IPS DF 19.7 (cell line): ENCODE data around the gene RRN3.
A peak's percentile ranks its signal among the peaks of the same experiment; 100 is the strongest.
"Not testable (repeated sequence)": the region's sequence is repeated elsewhere in the genome, so short reads cannot be mapped to it uniquely, and the experiment has no call there.

Source experiments
- DNase-seq: peaks from one replicate; pipeline ENCODE4 v3.0.0-alpha.2; 2013; ENCODE audit warnings: low read depth, low spot score

The RRN3 gene, protein sequence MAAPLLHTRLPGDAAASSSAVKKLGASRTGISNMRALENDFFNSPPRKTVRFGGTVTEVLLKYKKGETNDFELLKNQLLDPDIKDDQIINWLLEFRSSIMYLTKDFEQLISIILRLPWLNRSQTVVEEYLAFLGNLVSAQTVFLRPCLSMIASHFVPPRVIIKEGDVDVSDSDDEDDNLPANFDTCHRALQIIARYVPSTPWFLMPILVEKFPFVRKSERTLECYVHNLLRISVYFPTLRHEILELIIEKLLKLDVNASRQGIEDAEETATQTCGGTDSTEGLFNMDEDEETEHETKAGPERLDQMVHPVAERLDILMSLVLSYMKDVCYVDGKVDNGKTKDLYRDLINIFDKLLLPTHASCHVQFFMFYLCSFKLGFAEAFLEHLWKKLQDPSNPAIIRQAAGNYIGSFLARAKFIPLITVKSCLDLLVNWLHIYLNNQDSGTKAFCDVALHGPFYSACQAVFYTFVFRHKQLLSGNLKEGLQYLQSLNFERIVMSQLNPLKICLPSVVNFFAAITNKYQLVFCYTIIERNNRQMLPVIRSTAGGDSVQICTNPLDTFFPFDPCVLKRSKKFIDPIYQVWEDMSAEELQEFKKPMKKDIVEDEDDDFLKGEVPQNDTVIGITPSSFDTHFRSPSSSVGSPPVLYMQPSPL

DNA sequence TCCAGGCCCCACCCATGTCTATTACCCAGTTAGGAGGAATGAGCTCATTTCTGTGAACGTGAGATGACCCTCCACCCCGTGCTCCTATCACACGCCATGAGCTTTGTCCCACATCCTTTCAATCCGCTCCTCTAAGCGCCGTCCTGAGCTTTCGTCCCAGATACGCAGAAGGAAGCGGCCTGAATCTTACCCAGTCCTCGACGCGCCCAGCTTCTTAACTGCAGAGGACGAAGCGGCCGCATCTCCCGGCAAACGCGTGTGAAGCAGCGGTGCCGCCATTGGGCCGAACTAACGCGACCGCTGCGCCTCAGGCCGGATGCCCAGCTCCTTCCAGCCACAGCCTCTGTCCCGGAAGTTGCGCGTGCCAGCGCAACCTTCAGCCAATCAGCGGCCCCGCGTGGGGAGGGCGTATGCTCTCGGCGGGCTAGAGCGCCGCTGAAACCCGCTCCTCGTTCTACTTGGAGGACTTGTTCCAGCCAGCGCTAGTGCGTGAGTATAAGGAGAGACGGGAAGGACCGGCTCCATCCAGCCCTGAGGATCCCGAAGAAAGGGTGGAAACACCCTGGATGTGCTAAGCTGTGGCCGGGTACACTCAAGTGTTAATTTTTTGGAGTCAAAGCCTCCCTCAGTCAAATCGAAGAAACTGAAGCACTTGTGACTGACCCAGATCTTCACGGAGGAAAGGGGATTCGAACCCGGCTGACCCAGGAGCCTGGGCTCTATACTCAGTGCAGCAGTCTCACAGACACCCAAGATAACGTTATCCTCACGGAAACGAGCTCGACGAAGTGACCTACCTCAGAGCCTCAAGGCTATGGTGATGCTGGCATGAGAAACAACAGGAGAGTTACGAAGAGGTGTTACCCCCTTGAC is at the start of gene RRN3:
TSS of gene RRN3 (minus strand) at position 318 of the 873 bp plus-strand sequence. CDS start at position 279, 39 bp downstream.
- DNase-seq: peak; percentile 77

GRCh38 chr16:15143601-15144091 is 49.6 kb upstream of the RRN3 start:
- not testable (repeated sequence) for DNase-seq

DNA sequence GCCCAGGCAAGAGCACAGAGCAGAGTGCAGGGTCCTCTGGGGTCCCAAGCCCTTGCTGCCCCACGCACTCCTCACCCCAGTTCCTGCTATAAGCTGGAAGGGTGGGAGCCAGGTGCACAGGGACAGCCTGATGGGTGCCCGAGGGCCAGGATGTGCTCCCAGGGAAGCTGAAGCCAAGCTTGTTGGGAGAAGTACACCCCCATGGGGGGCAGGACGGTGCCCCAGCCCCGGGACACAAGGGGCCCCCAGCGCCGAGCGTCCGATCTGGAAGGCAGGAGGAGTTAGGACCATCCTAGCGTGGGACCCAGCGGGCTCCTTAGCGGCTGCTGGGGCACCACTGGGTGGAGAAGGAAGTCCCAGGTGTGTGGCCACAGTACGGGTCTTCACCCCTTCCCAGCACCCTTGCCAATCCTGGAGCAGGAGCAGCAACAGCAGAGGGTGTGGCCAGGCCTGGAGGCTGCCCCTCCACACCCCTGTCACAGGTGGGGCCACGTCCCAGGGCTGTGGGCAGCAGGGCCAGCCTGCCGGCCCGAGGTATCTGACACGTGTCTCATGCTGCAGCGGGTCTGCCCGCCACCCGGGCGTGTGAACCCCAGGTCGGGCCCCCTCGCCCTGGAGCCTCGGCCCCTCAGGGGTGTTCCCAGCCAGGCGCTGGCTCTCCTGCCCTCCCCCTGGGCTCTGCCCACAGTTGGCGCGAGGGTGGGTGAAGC is 49.0 kb upstream of the RRN3 start:
- DNase-seq: not testable (repeated sequence)

DNA sequence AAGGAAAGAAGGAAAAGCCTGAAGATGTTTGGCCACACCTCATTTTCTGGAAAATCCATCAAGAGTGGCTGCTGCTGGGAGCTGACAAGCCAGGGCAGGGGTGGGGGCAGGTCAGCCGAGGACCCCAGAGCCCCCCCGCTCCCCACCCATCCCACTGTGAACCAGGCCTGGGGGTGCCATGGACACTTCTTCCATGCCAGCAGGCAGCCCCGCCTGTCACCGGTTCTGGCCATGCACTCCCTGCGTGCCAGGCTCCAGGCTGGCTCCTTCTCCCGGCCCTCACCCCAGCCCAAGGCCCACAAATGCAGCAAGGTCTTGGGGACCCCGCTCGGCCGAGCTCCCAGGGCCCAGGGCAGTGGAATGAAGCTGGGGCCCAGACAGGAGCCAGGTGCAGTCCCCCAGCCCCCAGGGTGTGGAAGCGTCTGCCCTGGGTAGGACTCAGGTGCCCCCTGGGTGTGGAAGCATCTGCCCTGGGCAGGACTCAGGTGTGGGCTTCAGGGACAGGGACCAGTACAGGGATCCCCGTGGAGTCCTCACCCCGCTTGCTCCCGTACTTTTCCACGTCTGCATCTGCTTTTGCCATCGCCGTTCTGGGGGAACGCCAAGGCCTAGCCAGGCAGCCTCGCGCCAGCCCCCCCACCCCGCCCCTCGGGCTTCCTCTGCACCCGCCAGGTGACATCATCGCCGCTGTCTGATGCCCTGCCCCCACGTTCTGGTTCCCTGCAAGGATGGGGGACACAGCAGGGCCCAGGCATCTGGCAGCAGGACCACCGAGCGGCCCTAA is 48.2 kb upstream of the RRN3 start:
- not testable (repeated sequence) for DNase-seq

- DNase-seq: no peak
Measured at GRCh38 chr16:15141586-15141985, 47.5 kb upstream of the RRN3 start.

DNA sequence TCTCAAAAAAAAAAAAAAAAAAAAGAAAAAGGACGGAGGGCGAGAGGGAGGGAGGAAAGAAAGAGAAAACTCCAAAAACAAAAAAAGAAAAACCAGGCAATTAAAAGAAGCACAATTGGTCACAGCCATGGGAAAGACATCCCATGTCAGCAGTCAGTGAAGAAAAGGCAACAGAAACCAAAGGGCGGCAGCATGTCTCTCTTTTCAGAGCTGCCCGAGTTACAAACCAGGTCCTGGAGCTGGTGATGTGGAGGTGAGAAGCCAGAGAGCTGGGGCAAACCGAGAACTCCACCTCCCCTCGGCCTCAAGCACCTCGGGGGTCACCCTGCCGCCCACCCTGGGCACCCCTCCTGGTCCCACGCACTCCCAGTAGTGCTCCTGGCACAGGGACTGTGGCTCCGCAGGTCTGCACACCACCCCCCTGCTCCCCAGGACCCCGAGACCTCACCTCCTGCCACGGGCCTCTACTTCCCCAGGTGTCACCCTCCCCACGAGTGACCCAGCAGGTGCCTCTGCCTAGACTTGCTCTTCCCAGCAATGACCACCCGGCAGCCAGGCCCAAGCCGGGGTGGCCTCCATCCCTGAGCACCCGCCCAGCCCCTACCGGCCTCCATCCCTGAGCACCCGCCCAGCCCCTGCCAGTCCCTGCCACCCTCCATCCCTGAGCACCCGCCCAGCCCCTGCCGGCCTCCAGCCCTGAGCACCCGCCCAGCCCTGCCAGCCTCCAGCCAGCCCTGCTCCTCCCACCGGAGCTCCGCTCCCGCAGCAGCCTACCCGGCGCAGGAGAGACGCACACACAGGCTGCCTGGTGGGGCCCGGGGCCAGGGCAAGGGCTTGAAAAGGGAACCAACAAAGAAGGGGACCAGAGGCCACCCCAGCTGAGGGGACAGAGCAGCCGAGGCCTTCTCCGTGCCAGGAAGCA is 46.6 kb upstream of the RRN3 start:
- not testable (repeated sequence) for DNase-seq

GRCh38 chr16:15137514-15137913 is 43.4 kb upstream of the RRN3 start:
- DNase-seq: not testable (repeated sequence)

GRCh38 chr16:15135483-15136360 is 41.6 kb upstream of the RRN3 start:
- not testable (repeated sequence) for DNase-seq

DNA sequence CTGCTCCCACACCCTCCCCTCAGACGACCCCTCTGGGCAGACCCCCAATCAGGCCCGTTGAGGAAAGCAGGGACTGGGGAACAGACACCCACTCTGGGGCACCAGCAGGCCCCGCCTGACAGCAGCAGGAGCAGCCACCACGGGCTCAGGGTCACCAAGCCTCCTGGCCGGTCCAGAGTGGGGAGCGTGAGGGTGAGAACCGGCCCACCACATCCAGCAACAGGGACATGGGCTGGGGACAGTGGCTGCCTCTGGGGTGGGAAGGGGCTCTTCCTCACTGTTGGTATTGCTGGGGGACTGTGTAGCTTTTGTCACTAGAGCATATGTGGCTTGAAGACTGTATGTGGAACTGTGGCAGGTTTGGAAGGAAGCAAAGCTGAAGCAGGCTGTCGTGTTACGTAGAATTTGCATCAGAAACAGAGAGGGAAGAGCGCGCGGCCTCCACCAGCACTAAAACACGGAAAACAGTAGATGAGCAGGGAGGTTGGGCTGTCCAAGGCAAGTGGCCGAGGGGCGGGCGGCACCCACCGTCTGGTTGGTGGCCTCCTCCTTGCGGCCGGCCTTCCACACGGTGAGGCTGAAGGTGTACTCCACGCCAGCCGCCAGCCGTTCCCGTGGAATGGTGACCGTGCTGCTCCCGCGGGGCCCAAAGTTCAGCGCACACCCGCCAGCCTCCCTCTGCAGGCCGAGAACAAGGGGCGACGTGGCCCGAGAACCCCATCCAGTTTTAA is 40.8 kb upstream of the RRN3 start:
- DNase-seq: not testable (repeated sequence)

DNA sequence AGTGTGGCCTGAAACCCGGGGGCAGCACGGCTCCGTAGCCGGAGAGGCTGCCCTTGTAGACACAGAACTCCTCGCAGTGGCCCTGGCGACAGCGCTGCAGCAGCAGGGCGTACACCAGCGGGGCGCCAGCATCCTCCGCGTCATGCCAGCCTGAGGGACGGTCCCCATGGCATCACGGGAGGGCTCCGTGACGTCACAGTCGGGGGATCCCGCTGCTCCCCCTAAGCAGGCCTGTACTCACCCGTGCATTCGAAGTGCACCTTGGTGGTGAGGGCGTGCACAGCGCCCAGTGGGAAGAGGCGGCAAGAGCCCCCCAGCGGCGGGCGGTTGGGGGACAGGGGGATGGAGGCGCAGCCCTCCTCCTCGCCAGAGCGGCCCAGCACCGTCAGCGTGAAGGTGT is 39.5 kb upstream of the RRN3 start:
- not testable (repeated sequence) for DNase-seq

GRCh38 chr16:15132719-15133428 is 38.8 kb upstream of the RRN3 start:
- not testable (repeated sequence) for DNase-seq

DNA sequence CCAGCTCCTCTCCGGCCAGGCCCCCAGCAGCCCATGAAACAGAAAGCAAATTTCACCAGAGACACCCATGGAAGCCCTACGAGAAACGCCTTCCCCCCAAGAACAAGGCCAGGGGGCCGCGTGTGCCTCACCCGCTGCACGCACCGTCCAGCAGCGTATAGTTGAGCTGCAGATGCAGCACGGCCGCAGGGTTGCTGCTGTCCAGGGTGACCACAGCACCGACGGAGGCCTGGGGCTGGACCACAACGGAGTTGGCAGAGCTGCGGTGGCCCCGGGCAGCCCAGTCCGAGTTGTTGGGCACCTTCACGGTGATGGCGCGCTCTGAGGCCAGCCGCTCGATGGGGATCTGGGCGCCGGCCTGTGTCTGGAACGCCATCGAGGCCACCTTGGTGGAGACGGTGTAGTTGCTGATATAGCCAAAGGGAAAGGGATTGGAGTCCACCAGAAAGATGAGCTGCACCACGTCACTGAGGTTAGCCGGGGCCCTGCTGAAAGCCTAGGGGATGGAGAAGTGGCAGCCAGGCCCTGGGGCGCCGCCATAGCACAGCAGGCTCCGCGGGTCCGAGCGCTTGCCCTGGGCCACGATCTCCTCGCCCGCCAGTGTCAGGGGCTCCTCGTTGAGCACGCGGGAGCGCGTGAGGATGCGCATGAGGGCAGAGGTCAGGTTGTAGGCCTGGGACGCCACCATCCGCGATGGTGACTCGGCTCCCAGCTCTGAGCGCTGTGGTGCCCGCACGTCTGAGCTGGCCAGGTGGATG is 37.0 kb upstream of the RRN3 start:
- DNase-seq: not testable (repeated sequence)

GRCh38 chr16:15130256-15130932 is 36.3 kb upstream of the RRN3 start:
- not testable (repeated sequence) for DNase-seq

DNA sequence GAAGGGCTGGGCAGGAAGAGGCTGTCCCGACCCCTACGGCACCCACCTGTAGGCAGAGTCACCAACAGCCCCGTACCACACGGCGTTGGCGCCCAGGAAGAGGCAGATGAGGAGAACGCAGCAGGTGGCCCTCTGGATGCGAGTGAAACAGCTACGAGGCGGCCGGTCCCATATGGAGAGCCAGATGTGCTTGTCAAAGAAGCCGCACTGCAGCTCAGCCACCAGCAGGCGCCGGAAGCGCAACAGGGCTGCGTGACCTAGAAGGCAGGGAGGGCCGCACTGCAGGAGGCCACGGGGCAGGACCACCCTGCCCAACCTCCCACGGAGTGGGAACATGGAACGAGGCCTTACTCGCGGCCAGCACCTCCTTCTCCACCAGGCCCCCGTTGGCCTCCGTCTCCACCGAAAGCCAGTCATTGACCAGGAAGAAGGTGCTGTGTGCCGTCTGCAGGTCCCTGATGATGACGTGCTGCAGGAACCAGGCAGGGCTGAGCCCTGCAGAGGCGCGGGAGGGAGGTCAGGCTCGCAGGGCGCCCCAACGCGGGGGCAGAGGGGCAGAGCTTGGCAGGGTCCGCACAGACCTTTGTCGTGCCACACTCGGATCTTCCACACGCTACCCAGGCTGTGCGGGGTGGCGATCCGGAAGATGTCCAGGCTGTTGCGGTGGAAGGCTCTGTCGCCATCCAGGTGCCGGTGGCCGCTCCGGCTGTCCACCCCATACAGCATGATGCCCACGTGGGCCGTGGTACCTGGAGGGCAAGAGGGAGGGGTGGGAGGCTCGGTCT is 33.8 kb upstream of the RRN3 start:
- DNase-seq: not testable (repeated sequence)
